ENCODE measurements around the gene ATXN7L1.
"Not testable (repeated sequence)": the region's sequence is repeated elsewhere in the genome, so short reads cannot be mapped to it uniquely, and the experiment has no call there.

Gene ATXN7L1

DNA sequence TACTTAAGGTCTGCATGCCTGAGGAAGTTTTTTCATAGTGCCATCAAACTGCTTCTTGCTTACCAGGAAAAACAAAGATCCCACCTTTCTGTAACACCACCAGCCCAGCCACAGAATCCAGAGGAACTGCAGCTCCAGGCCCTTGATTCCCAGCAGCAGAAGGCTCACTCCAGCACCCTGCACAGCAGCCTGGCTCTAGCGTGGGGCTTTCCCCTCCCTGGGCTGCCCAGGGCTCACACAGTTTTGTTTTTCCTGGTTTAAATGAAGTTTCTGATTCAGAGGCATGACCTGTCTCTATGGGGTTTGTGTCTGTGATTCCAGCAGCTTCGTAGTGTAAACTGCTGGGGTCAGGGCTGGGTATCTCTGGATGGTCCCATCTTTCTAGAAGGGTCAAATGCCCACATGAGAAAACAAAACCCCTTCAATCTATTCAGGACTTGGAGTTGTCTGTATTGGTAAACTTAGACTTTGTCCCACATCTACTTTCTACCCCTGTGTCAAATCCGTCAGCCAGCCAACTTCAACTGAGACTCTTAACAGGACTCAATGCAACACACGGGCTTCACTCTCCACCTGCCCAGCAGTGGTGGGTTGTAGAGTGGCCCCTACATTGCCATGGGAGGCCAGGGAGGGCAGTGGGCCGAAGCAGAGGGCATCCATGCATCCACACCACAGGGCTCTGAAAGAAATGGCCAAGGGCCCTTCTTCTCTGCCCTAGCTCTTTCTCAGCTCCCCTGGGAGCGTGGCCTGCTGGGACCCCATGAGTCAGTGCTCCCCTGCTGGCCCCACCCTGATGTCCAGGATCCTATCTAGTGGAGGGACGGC lies 73.6 kb downstream of the ATXN7L1 start:
- no peak for DNase-seq (ENCODE audit: low read depth in 3 of 3)

DNA sequence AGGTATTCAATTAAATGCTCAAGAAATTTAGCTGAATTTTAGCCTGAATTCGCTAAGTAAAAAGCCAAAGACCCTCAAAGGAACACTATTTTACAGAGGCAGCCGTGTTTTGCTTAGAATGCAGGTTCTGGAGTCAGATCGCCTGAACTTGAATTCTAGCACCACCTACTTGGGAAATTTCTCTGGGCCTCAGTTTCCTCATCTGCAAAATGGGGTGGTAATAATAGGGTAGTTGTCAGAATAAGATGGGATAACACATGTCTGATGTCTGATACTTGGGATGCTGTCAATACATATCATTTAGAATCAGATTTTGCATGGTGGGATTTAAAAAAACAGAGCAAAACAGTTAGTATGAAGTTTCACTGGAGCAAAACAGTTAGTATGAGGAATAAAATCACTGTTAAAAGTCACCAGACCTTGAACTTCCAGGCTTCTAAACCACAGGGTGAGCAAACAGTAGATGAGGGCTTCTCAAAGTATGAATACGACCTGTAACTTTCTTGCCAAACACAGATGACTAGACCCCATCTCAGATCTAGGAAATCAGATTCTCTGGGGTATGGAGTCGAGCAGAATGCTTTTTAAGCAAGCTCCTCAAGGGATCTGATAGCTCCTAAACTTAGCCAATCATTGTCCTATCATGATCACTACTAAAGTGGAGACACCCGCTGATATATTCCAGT lies 75.4 kb downstream of the ATXN7L1 start:
- no peak for DNase-seq (ENCODE audit: low read depth in 3 of 3)

DNA sequence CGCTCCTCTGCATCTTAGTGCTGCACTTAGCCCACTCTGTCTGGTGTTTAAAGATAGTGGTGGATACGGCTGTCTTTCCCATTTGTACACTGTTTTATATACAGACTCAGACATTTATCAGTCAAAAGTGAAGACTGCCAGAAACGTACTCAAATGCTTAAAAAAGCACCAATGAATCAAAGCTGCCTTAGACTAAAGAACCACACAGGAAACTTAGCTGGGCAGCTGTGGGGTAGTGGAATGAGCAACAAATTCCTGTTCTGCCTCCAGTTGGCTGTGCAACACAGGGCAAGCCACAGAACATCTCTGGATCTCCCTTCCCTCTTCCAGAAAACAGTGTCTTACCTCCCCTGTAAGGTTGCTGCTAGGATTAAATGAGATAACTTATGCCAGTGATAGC lies 76.0 kb downstream of the ATXN7L1 start:
- no peak for DNase-seq (ENCODE audit: low read depth in 3 of 3)

DNA sequence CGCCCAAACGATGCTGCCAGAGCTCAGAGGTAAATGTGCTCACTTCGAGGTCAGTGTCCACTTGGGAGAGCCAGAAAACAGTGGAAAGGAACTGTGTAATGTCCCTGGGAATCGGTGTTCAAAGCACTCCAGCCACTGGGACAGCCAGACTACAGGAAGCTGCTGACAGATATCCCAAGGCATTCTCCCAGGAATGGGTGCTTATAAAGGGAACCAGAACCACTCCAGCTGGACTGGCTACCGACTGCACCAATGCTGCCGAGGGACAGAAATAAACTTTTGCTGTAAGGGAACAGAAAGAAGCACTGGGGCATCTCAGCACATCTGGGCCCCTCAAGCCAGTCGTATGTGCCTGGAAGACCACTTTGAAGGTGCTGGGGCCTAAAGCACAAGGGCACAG lies 76.7 kb downstream of the ATXN7L1 start:
- DNase-seq (ENCODE audit: low read depth in 3 of 3): no peak

DNA sequence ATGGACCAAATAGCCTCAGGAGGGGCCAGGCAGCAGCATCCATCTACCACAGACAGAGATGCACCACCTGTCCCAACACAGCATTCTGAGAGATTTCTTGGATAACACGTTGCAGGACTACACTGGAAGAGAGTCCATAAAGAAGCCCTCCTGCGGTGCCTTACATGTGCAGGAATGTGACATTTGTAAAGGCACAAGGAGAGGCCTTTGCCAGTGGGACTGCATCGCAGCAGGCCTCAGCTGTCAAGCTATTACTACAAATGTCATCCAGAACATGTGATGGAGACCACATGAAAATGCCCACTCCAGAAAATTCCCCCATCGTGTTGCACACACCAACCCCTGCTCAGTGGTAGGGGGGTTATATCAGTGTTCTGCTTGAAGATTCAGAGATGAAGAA lies 77.4 kb downstream of the ATXN7L1 start:
- no peak for DNase-seq (ENCODE audit: low read depth in 3 of 3)

DNA sequence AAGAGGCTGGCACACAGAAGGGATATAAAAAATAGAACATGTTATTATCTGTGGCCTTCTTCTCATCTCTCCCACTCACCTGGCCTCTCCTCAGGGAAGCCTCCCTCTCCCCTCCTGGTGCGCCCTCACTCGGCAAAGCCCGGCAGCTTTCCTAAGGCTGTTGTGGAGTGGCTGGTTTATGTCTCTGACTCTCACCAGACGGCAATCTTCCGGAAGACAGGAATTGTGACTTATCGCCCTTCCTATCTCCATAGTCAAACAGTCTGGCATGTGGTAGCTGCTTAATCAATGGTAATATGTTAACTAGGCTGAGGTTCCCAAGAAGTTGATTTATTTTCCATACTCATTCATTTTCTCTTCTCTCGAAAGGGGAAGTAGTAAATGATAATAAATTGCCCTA lies 78.7 kb downstream of the ATXN7L1 start:
- no peak for DNase-seq (ENCODE audit: low read depth in 3 of 3)

DNA sequence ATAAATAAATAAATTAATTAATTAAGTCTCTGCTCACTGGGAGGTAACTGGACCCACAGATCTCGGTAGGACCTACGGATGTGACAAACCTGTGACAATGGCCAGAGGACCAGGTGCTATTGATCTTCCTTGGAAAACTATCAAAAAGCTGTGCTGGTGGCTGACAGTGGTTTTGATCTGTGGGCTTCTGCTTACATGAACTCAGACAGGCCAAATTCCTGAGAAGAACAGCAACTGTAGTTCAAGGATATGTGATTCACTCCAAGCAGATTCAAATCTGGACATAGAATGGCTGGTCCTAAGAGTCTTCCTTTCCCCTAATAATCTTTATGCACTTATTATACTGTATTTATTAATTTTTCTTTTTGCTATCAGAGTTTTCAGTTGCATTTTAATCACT lies 80.0 kb downstream of the ATXN7L1 start:
- DNase-seq (ENCODE audit: low read depth in 3 of 3): no peak

DNA sequence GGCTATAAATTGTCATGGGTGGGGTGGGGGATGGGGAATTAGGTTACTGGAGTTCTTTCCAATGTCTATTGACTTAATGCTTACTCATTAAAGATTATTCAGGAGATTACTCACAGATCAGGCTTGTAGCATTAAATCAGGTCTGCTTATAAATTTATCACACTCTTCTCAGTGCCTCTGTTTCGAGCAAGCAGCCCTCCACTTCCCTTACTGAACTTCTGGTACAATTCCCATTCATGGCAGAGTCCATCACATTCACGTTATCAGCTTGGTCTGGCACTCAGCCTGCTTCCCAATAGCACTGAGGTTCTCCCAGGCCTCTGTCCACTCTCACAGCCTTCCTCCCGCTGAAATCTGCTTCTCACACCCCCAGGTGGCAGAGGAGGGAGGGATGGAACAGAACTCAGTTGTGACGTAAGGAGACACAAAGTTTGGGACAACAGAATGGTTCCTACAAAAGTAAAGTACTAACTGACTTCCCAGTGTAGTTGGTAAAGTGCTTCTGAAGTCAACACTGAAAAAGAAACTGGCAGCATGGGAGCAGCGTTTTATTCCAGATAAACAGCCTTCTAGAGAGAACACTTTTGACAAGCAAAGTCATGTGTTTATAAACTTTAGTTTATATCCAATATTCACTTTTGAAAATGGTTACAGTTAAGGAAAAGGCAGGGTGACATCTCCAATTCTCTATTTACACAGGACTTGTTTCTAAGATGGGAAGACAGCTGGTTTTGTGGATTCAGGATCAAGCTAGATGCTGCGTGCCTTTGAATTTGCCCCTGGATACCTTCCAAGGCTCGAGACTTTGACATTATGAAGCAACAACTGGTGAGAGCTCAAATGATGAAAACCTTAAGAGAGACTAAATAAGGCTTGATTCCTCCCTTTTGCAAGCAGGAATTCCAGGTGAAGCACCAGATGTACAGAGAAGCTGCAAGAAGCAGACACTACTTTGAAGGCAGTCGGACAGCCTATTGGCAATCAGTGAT lies 81.4 kb downstream of the ATXN7L1 start:
- DNase-seq (ENCODE audit: low read depth in 3 of 3): no peak

DNA sequence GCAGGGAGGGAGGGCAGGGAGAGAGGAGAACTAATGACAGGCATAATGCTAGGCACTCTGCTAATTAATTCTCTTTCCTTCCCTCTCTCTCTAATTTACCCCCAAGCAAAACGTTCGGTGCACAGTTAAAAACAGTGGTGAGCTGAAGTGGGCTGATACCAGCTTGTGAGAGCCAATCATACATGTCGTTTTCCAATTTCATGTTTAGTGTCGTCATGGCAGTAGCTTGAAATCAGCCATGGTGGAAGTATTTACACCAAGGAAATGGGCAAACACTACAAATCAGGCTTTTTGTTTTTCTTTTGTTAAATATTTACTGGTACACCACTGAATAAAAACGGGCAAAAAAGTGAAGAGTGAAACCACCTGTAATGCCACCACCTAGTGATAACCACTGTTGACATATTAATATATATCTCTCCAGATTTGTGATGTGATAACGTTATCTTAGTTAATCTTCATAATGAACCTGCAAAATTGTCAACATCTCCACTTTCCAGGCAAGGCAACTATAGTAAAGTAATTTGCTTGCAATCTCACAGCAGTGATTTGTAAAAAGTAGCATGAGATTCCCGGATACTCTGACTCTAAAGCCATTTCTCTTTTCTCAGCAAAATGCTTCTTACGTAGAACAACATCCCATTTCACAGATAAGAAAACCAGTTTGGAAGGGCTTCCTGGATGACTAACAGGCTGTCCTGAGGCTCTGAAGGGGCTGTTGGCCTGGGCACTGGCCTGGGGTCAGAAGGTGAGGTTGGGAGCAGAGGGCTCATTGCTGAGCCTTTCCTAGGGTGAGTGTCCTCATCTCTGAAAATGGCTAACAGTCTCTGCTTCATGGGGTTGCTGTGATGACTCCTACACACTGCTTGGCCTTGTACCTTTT lies 83.7 kb downstream of the ATXN7L1 start:
- no peak for DNase-seq (ENCODE audit: low read depth in 3 of 3)

DNA sequence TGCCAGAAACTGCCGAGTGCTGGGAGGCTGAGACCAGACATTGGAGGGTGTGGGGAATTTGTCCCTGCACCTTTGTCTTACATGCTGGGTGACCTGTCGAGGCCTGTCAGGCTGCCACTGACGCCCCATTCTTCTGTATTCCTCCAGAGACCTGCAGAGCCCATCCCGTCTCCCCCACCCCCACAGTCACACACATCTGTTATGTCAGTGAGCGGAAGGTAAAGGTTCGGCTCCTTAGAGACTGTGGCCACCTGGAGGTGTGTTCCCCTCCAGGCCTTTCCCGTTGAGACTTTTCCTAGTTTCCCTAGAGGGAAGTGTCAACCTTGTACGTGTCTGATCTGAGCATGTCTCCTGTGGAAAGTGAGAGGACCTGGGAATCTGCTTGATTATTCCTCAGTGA lies 84.5 kb downstream of the ATXN7L1 start:
- DNase-seq (ENCODE audit: low read depth in 3 of 3): no peak

DNA sequence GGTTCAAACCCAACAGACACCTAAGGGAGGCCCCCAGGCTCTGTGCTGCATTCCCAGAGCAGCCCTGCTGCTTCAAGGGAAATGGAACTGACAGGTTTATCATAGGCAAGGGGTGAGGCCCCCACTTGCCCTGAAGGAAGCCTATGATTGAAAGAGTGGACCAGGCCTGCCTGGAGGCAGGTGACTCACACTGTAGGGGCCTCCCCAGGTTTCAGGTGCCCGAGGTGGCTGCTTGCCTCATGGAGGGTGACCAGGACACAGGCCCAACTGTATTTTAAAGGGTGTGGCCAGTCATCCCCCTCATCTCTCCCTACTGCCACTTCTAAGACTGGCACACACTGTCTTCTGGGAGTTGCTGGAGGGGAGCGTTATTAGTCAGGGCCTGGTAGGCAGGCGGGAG lies 85.4 kb downstream of the ATXN7L1 start:
- DNase-seq (ENCODE audit: low read depth in 3 of 3): no peak

DNA sequence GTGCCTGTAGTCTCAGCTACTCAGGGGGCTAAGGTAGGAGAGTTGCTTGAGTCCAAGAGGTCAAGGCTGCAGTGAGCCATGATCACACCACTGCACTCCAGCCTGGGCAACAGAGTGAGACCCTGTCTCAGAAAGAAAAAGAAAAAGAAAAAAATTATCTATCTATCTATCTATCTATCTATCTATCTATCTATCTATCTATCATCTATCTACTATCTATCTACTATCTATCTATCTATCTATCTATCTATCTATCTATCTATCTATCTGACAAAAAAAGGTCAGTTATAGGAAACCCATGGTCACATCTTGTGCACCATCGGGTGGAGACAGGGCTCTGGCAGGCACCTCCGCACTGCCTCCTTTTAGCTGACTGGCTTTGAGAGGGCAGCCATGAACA lies 85.9 kb downstream of the ATXN7L1 start:
- not testable (repeated sequence) for DNase-seq (ENCODE audit: low read depth in 3 of 3)

DNA sequence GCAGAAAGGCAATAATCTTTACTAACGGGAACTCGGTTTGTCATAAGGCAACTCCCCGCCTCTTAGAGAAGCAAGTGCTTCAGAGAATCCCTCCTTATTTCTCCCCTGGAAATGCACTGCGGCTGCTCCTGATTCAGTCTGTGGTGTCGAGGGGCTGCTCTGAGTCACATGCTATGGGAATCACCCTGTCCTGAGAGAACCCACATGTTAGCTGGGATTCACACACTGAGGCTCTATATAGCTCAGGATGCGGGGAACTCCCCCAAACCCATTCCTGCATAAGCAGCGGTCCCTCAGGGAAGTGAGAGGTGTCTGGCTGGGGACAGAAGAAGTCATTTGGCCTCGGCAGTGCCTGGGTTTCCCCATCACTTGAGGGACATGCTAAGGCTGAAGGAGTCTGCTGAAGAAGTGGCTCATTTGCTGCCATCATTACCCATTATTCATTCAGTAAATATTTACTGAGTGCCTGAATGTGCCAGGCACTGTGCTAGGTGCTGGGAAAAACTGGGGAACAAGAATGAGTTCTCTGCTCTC lies 87.5 kb downstream of the ATXN7L1 start:
- no peak for DNase-seq (ENCODE audit: low read depth in 3 of 3)

DNA sequence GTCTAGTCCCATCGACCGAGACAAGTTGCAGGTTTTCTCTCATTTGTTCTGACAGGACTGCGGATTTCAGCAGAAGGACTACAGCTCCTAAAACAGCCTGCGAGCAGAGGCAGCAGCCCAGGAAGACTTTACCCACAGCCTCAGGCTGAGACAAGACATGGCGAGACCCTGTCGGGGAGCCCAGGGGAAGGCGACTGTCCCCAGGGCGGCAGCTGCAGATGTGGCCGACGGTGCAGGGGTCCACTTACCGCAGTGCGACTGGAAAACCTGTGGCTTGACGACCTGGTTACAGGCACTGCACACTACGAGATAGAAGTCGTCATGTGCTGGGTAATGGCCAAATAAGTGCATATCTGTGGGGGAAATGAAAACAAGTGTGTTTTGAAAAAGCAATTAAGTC lies 88.0 kb downstream of the ATXN7L1 start:
- no peak for DNase-seq (ENCODE audit: low read depth in 3 of 3)

DNA sequence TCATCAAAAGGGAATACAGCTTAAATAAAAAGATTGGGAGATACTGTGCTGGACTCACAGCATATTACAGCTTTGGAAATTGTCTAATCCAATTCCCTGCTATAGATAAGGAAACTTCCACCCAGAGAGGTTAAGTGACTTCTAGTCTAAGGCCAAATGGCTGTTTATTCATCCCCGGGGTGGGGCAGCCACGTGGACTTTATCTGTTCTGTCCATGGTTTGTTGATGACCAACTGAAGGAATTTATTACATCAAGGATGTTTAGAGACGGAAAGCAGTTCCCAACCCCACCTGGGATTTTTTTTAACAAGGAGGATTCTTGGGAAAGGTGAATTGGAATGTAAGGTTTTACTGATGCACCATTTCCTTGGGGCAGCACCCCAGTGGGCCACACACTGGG lies 88.6 kb downstream of the ATXN7L1 start:
- DNase-seq (ENCODE audit: low read depth in 3 of 3): no peak

DNA sequence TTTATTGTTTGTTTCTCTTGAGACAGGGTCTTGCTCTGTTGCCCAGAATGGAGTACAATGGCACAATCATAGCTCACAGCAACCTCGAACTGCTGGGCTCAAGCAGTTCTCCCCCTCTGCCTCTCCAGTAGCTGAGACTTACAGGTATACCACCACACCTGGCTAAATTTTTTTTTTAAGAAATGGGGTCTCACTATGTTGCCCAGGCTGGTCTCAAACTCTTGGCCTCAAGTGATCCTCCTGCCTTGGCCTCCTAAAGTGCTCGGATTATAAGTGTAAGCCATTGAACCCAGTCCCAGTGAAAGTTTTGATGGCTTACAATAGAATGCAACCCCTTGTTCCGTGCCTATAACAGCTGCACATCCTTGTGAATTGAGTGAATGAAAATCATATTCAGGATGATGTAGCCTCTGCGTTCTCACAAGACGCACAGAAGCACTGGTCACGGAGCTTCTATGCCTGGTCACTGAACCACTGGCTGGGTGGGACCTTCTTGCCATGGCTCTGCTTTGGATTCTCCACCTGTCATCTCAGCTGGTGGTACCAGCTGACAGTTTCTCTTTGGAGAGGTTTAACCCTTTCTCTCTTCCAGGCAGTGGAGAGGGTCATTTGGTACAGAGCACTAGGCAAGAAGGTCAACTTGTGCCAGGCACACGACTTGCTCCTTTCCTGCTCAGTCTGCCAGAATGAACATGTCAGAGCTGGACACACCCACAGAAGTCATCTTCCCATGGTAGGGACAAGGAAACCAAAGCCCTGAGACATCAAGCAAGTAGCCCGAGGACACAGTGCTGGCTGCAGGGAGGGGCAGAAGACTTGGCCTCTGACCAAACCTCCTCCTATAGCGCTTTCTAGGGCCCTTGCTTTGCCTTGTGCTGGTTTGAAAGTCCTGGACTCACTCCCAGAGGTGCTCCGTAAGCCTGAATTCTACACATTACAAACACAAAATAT lies 89.6 kb downstream of the ATXN7L1 start:
- no peak for DNase-seq (ENCODE audit: low read depth in 3 of 3)

DNA sequence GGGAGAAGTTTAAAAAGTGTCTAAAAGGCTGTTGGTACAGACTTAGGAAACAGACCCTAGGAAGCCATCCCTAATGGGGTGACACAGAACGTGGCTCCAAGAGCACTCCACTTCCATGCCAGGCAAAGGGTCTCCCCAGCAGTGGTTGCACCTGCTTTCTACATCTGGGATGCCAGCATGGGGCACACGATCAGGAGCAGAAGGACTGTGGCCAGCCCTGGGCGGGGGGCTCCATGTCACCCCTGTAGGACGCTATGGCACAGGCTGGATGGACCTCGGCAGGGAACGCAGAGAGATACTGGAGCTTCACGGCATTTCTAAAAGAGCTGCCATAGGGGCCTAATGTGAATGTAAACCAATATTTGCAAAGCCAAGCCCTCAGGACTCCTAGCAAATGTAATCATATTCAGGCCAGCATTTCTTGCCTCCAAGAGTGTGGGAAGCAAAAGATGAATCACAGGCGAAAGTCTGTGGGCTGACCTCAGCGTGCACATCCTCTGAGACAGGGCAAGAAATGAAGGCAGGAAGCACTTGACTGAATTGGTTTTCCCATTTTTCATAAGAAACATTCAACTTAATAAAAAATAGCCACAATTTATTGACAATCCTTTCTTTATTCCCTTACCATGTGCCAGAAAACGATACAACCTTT lies 93.9 kb downstream of the ATXN7L1 start:
- no peak for DNase-seq (ENCODE audit: low read depth in 3 of 3)

DNA sequence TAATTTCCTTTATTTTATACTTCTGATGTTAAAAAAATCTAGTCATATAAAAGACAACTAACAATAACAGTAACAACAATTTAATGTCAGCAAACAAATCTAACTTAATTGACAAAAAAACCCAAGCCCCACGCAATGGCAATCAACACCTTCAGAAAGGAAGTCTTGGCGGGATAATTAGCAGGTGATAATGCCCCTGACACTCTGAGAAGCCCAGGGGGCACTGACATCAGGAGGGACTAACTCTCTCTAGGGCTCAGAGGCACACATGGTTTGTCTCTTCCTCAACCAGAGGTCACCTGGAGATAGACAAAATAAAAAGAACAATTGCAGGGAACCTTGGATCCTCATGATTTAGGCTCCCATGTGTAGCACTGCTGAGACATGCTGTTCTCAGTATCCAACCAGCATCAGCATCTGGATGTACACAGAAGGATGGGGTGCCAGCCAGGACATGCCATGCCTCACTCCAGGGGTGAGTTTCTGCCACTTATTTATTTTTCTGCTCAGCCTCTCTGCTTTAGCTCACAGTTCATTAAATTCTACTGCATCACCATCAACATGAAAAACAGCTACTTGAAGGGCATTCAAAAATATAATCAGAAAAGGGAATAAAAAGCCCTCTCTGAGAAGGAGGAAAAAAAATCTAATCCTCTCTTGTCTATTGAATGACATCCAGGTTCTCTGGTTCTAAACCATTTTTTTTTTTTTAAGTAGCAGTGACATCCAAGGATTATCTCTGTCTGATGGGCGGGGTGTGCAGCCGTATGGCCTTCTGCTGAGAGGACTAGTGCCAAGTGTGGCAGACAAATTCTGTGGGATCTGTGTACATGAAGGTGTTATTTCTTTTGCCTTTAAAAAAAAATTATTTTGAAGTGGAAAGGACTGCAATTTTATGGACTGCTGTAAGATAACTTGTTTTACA lies 96.3 kb downstream of the ATXN7L1 start:
- no peak for DNase-seq (ENCODE audit: low read depth in 3 of 3)

Measured in stimulated activated CD4-positive, alpha-beta T cell treated with anti-CD3 and anti-CD28 coated beads, TNF-alpha, amount 100 ng/mL, for 4 hours (primary cell).